ENCODE data around the gene FILIP1. TPM values are rescaled to one million over a fixed set of nuclear protein-coding genes. Genes with fewer than 3 reads are reported as not detected.
A peak's percentile ranks its signal among the peaks of the same experiment; 100 is the strongest.
"Not testable (repeated sequence)": the region's sequence is repeated elsewhere in the genome, so short reads cannot be mapped to it uniquely, and the experiment has no call there.

FILIP1 gene
- total RNA-seq, 1 experiment from 2014 or later, result 2.9 TPM

DNA sequence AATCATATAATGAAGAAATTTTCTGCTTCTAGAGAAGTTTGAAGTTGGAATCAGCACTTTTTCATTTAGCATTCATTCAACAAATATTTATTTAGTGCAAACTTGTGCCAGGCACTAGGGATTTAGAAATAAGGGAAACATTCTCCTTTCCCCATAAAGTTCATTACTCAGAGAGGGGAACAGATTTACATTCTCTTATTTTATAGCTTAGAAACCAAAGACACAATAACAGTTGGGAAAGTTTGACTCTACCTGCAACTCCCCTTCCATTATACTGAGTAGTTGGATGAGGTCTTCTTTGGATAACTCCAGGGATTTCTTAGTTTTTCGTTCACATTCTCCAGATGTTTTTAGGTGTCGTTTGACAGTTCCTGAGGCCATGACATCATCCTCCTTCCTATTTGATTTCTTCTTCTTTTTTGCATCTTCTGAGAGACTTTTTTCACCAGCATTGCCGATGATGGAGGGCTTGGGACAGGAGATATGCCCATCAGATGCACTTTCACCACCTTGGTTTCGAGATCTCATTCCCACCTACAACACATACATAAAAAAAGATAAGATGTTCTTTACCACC, 79.1 kb downstream of the FILIP1 start:
- Mint-ChIP-seq H3K9me3 (peaks cover 17% of the 10 kb centered on the region), H3K27me3 (ENCODE audit: low read depth) (no peaks in the 10 kb centered on the region), H3K36me3 (peaks cover 5% of the 10 kb centered on the region), H3K4me1 (peaks cover 11% of the 10 kb centered on the region), H3K4me3 (no peak overlapping the region), H3K27ac (no peak overlapping the region; the same call in 1 of the 2 replicates)
- CTCF ChIA-PET, result no interaction called here
- POLR2A ChIA-PET, result no interaction called here
- TF ChIP-seq ZBTB21 (CRISPR knock-in tag; IDR thresholded peaks at IDR 0.05; ENCODE audit: borderline replicate concordance), result no peak
- TF ChIP-seq EMX1 (CRISPR knock-in tag; IDR thresholded peaks at IDR 0.05), result no peak
- no peak for TF ChIP-seq SMAD4 (CRISPR knock-in tag; IDR thresholded peaks at IDR 0.05)
- no peak for TF ChIP-seq CREM (CRISPR knock-in tag; IDR thresholded peaks at IDR 0.05)
- TF ChIP-seq NFE2L1 (CRISPR knock-in tag; IDR thresholded peaks at IDR 0.05), result no peak
- TF ChIP-seq ZNF219 (CRISPR knock-in tag; IDR thresholded peaks at IDR 0.05; ENCODE audit: borderline replicate concordance), result no peak
- TF ChIP-seq GRHL2 (CRISPR knock-in tag; IDR thresholded peaks at IDR 0.05; ENCODE audit: insufficient replicate concordance, severe bottlenecking), result no peak
- TF ChIP-seq, protein P1, sequence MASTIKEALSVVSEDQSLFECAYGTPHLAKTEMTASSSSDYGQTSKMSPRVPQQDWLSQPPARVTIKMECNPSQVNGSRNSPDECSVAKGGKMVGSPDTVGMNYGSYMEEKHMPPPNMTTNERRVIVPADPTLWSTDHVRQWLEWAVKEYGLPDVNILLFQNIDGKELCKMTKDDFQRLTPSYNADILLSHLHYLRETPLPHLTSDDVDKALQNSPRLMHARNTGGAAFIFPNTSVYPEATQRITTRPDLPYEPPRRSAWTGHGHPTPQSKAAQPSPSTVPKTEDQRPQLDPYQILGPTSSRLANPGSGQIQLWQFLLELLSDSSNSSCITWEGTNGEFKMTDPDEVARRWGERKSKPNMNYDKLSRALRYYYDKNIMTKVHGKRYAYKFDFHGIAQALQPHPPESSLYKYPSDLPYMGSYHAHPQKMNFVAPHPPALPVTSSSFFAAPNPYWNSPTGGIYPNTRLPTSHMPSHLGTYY (CRISPR knock-in tag; IDR thresholded peaks at IDR 0.05), result no peak
- TF ChIP-seq SMAD3 (CRISPR knock-in tag; IDR thresholded peaks at IDR 0.05; ENCODE audit: borderline replicate concordance), result no peak
- no peak for TF ChIP-seq ZNF263 (CRISPR knock-in tag; IDR thresholded peaks at IDR 0.05; ENCODE audit: low read depth)
- TF ChIP-seq ZNF416 (CRISPR knock-in tag; IDR thresholded peaks at IDR 0.05), result no peak
- TF ChIP-seq, protein P2, sequence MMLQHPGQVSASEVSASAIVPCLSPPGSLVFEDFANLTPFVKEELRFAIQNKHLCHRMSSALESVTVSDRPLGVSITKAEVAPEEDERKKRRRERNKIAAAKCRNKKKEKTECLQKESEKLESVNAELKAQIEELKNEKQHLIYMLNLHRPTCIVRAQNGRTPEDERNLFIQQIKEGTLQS (CRISPR knock-in tag; conservative IDR thresholded peaks at IDR 0.05), result no peak
- TF ChIP-seq, protein P3, sequence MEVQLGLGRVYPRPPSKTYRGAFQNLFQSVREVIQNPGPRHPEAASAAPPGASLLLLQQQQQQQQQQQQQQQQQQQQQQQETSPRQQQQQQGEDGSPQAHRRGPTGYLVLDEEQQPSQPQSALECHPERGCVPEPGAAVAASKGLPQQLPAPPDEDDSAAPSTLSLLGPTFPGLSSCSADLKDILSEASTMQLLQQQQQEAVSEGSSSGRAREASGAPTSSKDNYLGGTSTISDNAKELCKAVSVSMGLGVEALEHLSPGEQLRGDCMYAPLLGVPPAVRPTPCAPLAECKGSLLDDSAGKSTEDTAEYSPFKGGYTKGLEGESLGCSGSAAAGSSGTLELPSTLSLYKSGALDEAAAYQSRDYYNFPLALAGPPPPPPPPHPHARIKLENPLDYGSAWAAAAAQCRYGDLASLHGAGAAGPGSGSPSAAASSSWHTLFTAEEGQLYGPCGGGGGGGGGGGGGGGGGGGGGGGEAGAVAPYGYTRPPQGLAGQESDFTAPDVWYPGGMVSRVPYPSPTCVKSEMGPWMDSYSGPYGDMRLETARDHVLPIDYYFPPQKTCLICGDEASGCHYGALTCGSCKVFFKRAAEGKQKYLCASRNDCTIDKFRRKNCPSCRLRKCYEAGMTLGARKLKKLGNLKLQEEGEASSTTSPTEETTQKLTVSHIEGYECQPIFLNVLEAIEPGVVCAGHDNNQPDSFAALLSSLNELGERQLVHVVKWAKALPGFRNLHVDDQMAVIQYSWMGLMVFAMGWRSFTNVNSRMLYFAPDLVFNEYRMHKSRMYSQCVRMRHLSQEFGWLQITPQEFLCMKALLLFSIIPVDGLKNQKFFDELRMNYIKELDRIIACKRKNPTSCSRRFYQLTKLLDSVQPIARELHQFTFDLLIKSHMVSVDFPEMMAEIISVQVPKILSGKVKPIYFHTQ (CRISPR knock-in tag; IDR thresholded peaks at IDR 0.05), result no peak
- no peak for TF ChIP-seq JAZF1 (CRISPR knock-in tag; IDR thresholded peaks at IDR 0.05)
- TF ChIP-seq NFYB (CRISPR knock-in tag; conservative IDR thresholded peaks at IDR 0.05; ENCODE audit: low read depth), result no peak
- no peak for DNase-seq (ENCODE audit: low spot score)
- ATAC-seq, result no peak

DNA sequence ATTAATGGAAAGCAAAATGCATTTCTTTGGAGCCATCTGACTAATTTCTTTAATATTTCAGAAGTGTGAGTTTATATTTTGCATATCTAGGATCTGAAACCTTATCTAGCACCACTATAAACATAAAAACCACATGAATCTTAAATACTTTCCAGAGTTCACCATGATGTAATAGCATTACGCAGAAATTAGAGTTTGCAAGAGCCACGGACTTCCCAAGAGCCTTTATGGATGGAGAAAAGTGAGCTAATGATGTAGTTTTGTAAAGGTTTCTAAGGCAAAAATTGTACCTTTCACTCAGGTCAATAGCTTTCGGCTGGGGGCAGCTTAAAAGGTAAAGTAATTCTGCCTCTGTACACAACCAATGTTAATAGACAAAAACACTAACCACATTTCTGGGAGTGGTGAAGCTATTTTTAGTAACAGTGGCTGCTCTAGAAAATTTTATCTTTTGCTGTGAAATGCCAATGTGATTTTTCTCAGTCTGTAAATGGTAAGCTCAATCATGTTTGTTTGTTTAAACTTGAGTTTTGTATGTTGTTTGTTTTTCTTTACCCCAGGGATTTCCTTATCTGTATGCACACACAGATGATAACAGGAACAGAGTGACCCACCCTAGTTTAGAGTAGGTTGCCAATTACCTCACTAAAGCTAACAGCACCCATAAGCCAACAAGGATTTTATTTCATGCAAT, 80.5 kb downstream of the FILIP1 start:
- ATAC-seq, result no peak

DNA sequence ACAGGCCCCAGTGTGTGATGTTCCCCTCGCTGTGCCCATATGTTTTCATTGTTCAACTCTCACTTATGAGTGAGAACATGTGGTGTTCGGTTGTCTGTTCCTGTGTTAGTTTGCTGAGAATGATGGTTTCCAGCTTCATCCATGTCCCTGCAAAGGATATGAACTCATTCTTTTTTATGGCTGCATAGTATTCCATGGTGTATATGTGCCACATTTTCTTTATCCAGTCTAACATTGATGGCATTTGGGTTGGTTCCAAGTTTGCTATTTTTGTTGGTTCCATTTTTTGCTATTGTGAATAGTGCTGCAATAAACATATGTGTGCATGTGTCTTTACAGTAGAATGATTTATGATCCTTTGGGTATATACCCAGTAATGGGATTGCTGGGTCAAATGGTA, 83.0 kb downstream of the FILIP1 start:
- POLR2A ChIA-PET; H3K27me3 Mint-ChIP-seq (ENCODE audit: low read depth); H3K27ac Mint-ChIP-seq; H3K4me1 Mint-ChIP-seq; DNase-seq (ENCODE audit: low spot score); ATAC-seq; H3K4me3 Mint-ChIP-seq; H3K36me3 Mint-ChIP-seq; CTCF ChIA-PET: not testable (repeated sequence)
- peaks cover 24% of the 10 kb centered on the region for H3K9me3 Mint-ChIP-seq

More for the DNA sequence above, 80.5 kb downstream of the FILIP1 start:
- peaks cover 5% of the 10 kb centered on the region for H3K36me3 Mint-ChIP-seq
- H3K9me3 Mint-ChIP-seq, result peaks cover 18% of the 10 kb centered on the region
- DNase-seq (ENCODE audit: low spot score), result no peak
- CTCF ChIA-PET, result no interaction called here
- POLR2A ChIA-PET, result no interaction called here
- TF ChIP-seq GABPB1 (CRISPR knock-in tag; IDR thresholded peaks at IDR 0.05), result no peak
- TF ChIP-seq, protein P4, sequence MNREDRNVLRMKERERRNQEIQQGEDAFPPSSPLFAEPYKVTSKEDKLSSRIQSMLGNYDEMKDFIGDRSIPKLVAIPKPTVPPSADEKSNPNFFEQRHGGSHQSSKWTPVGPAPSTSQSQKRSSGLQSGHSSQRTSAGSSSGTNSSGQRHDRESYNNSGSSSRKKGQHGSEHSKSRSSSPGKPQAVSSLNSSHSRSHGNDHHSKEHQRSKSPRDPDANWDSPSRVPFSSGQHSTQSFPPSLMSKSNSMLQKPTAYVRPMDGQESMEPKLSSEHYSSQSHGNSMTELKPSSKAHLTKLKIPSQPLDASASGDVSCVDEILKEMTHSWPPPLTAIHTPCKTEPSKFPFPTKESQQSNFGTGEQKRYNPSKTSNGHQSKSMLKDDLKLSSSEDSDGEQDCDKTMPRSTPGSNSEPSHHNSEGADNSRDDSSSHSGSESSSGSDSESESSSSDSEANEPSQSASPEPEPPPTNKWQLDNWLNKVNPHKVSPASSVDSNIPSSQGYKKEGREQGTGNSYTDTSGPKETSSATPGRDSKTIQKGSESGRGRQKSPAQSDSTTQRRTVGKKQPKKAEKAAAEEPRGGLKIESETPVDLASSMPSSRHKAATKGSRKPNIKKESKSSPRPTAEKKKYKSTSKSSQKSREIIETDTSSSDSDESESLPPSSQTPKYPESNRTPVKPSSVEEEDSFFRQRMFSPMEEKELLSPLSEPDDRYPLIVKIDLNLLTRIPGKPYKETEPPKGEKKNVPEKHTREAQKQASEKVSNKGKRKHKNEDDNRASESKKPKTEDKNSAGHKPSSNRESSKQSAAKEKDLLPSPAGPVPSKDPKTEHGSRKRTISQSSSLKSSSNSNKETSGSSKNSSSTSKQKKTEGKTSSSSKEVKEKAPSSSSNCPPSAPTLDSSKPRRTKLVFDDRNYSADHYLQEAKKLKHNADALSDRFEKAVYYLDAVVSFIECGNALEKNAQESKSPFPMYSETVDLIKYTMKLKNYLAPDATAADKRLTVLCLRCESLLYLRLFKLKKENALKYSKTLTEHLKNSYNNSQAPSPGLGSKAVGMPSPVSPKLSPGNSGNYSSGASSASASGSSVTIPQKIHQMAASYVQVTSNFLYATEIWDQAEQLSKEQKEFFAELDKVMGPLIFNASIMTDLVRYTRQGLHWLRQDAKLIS (CRISPR knock-in tag; IDR thresholded peaks at IDR 0.05; ENCODE audit: borderline replicate concordance), result no peak
- no peak for TF ChIP-seq JAZF1 (CRISPR knock-in tag; IDR thresholded peaks at IDR 0.05)
- TF ChIP-seq ZNF423 (CRISPR knock-in tag; IDR thresholded peaks at IDR 0.05), result no peak
- TF ChIP-seq RORB (CRISPR knock-in tag; IDR thresholded peaks at IDR 0.05), result peak; percentile 39; the same call in 1 of the 2 replicates
- TF ChIP-seq SMAD3 (CRISPR knock-in tag; IDR thresholded peaks at IDR 0.05; ENCODE audit: borderline replicate concordance), result no peak
- TF ChIP-seq ZNF416 (CRISPR knock-in tag; IDR thresholded peaks at IDR 0.05), result no peak
- TF ChIP-seq, protein P2 (CRISPR knock-in tag; conservative IDR thresholded peaks at IDR 0.05), result no peak
- H3K4me3 Mint-ChIP-seq, result no peak overlapping the region
- no peaks in the 10 kb centered on the region for H3K27me3 Mint-ChIP-seq (ENCODE audit: low read depth)
- H3K4me1 Mint-ChIP-seq, result peaks cover 4% of the 10 kb centered on the region; the same call in 1 of the 2 replicates
- H3K27ac Mint-ChIP-seq, result no peak overlapping the region
